Testis (tissue), 3 donors: ENCODE measurements around the gene NAE1. TPM values are rescaled to one million over a fixed set of nuclear protein-coding genes. Genes with fewer than 3 reads are reported as not detected.

Experiments
- DNase-seq: peaks from one replicate; pipeline ENCODE4 v3.0.0-alpha.2; 2019
- H3K27ac ChIP-seq, 2 donors: fragments of 200-600 bp; sonication (generic); one replicate each; pipeline ENCODE4 v1.5.1; 2019
- H3K27me3 ChIP-seq: fragments of 200-600 bp; sonication (generic); one replicate; pipeline ENCODE4 v1.5.1; 2019
- H3K36me3 ChIP-seq: fragments of 200-600 bp; sonication (generic); one replicate; pipeline ENCODE4 v1.5.1; 2017; ENCODE audit warnings: low read depth; ENCODE audit errors: missing control alignments
- H3K4me1 ChIP-seq: fragments of 200-600 bp; sonication (generic); one replicate; pipeline ENCODE4 v1.5.1; 2019
- H3K4me3 ChIP-seq, 2 donors: fragments of 200-600 bp; sonication (generic); one replicate each; pipeline ENCODE4 v1.5.1; 2017 to 2019
- H3K9me3 ChIP-seq: fragments of 200-600 bp; sonication (generic); one replicate; pipeline ENCODE4 v1.5.1; 2017
- POLR2A ChIP-seq: fragments of 450-650 bp; IDR thresholded peaks from one replicate; pipeline ENCODE4 v1.6.1; 2017; ENCODE audit warnings: antibody characterized with exemption, mild to moderate bottlenecking, moderate library complexity
- WGBS, 2 donors: methylation state at CpG; one replicate each; pipeline ENCODE4 v1.1.5; 2018; 5-methylcytosine and 5-hydroxymethylcytosine counted together
- intact Hi-C: fragments of 100-400 bp; cut with DNase I; formaldehyde crosslinking; loops from one replicate; pipeline ENCODE4 v1.15.1; 2023; ENCODE audit warnings: low total_unique reads
- polyA plus RNA-seq: library from polyadenylated mRNA; stranded (reverse); fragments of 350-450 nt; fragmentation: Illumina TruSeq; extraction: RNeasy Lipid Tissue Mini Kit (QIAGEN cat#74804); gene quantifications from one replicate; pipeline ENCODE4 v1.2.3, GENCODE V29; 2014; ENCODE audit warnings: low read depth, low replicate concordance; ENCODE audit not compliant: insufficient read depth
- total RNA-seq, 2 donors: library from RNA; depleted of rRNA; stranded (reverse); fragments of >200 nt; gene quantifications; one replicate each; pipeline ENCODE4 v1.2.3, GENCODE V29; 2016
- TF ChIP-seq, protein P1 (sequence below), 3 experiments: fragments of 450-650 bp in 2 of 3; fragments of 200-600 bp in 1 of 3; sonication (generic) in 1 of 3; IDR thresholded peaks; one replicate each; pipeline ENCODE4 v1.5.1; 2016 to 2019; ENCODE audit warnings: antibody characterized with exemption in 3 of 3, mild to moderate bottlenecking in 2 of 3, moderate library complexity in 1 of 3

NAE1 gene
- total and polyA plus RNA-seq, 3 donors from 2014 or later: 53.7 to 72.8 (median 72.7) TPM

GRCh38 chr16:66856801-66857200, 26.0 kb upstream of the NAE1 start:
- 94% methylated on average over 2 of the region's 2 CpGs; no CpG with 5 or more reads in 1 of the 2 donors for WGBS, 2 donors
- H3K9me3 ChIP-seq: no peaks in the 10 kb centered on the region
- TF ChIP-seq POLR2A: no peak
- TF ChIP-seq, protein P1, sequence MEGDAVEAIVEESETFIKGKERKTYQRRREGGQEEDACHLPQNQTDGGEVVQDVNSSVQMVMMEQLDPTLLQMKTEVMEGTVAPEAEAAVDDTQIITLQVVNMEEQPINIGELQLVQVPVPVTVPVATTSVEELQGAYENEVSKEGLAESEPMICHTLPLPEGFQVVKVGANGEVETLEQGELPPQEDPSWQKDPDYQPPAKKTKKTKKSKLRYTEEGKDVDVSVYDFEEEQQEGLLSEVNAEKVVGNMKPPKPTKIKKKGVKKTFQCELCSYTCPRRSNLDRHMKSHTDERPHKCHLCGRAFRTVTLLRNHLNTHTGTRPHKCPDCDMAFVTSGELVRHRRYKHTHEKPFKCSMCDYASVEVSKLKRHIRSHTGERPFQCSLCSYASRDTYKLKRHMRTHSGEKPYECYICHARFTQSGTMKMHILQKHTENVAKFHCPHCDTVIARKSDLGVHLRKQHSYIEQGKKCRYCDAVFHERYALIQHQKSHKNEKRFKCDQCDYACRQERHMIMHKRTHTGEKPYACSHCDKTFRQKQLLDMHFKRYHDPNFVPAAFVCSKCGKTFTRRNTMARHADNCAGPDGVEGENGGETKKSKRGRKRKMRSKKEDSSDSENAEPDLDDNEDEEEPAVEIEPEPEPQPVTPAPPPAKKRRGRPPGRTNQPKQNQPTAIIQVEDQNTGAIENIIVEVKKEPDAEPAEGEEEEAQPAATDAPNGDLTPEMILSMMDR (IDR thresholded peaks at IDR 0.05): no peak
- DNase-seq: no peak
- H3K36me3 ChIP-seq: no peaks in the 10 kb centered on the region
- intact Hi-C loops: no loop called here
- no peak overlapping the region for H3K4me3 ChIP-seq
- H3K27ac ChIP-seq: no peak overlapping the region
- no peaks in the 10 kb centered on the region for H3K27me3 ChIP-seq
- peaks cover 6% of the 10 kb centered on the region for H3K4me1 ChIP-seq

- Histone ChIP-seq H3K4me3 (no peak overlapping the region), H3K4me1 (peaks cover 6% of the 10 kb centered on the region), H3K36me3 (no peaks in the 10 kb centered on the region), H3K27me3 (no peaks in the 10 kb centered on the region), H3K27ac (no peak overlapping the region), H3K9me3 (no peaks in the 10 kb centered on the region)
- intact Hi-C loops: no loop called here
- 94 to 95% methylated on average over 6 of the region's 6 CpGs for WGBS, 2 donors
- no peak for DNase-seq
- TF ChIP-seq, protein P1 (IDR thresholded peaks at IDR 0.05): no peak
- TF ChIP-seq POLR2A: no peak
These were observed 25.5 kb upstream of the NAE1 start for GRCh38 chr16:66856184-66856730.

GRCh38 chr16:66853261-66854139, 22.7 kb upstream of the NAE1 start:
- H3K4me1 ChIP-seq: no peaks in the 10 kb centered on the region
- no peak overlapping the region for H3K27ac ChIP-seq
- H3K27me3 ChIP-seq: no peaks in the 10 kb centered on the region
- H3K9me3 ChIP-seq: no peaks in the 10 kb centered on the region
- no peaks in the 10 kb centered on the region for H3K36me3 ChIP-seq
- DNase-seq: no peak
- WGBS, 2 donors: 94 to 95% methylated on average over 10 to 15 of the region's 15 CpGs
- H3K4me3 ChIP-seq: no peak overlapping the region
- TF ChIP-seq POLR2A: no peak
- TF ChIP-seq, protein P1 (IDR thresholded peaks at IDR 0.05): no peak
- intact Hi-C loops: no loop called here

DNA sequence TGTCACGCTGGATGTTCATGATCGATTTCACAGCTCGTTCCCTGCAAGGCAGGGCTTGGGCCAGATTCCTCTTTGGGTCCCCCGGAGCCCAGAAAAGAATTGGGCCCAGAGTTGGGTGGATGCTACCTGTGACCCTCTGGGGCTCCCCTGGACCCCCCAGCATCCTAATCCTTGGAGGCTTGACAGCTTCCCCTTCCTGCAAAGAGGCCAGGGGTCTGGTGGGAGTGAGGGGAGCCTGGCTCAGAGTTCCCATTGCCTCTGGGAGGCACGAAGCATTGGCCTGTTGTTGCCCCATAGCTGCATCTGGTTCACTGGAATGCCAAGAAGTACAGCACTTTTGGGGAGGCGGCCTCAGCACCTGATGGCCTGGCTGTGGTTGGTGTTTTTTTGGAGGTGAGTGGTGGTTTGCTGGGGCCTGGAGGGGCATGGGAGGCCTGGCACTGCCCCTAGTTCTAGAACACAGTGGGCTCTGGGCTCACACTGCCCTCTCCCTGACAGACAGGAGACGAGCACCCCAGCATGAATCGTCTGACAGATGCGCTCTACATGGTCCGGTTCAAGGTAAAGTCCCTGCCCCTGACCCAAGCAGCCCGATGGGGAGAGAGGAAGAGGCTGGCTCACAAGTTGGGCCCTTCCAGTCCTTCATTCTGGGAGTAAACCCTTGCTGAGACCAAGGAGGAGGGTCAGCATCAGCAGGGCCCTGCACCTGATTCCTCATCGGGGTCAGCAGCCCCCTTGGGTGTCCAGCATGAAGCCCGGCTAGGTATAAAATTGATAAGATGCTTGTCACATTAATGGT, 20.6 kb upstream of the NAE1 start:
- DNase-seq: no peak
- TF ChIP-seq, protein P1 (IDR thresholded peaks at IDR 0.05): no peak
- TF ChIP-seq POLR2A: no peak
- Histone ChIP-seq H3K36me3 (no peaks in the 10 kb centered on the region), H3K4me1 (no peaks in the 10 kb centered on the region), H3K9me3 (no peaks in the 10 kb centered on the region), H3K27ac (no peak overlapping the region), H3K27me3 (no peaks in the 10 kb centered on the region), H3K4me3 (no peak overlapping the region)
- WGBS, 2 donors: 88 to 90% methylated on average over 5 to 13 of the region's 13 CpGs
- intact Hi-C loops: no loop called here
